Measurements from ENCODE around the gene KLF11.

Gene KLF11

DNA sequence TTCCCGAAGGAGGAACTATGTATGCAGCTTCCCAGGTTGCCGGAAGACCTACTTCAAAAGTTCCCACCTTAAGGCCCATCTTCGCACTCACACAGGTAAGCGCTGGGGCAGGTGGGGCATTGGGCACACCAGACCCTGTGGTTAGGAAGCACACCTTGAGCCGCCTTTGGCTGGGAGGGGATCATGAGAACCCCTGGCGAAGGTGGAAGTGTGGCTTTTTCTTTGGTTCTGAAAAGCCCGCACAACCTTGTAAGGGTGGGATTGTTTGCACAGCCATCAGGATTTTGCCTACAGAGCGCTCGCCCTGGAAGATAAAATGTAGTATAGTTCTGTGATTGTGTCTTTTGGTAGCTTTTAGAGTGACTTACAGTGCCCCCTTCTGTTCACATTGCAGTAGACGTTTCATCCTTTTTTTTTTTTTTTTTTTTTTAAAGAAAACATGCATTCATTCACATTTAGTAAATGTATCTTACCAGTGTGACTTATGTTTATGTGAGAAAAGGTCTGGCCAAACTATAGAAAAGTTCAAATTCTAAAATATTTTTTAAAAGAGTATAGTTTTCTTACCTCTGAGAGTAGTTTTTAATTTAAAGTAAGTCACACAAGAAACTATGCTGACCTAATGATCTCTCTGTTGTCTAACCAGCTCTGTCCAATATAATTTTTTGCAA lies 5.3 kb downstream of the KLF11 start:
- DNase-seq (ENCODE audit: insufficient read length, low spot score) (no peak), FAIRE-seq (peak; percentile 23)
- TF ChIP-seq TAF1 (IDR thresholded peaks at IDR 0.05; ENCODE audit: low read depth, low read length) (no peak), POLR2AphosphoS5 (IDR thresholded peaks at IDR 0.05; ENCODE audit: low read depth, low read length) (no peak), PAX5 (IDR thresholded peaks at IDR 0.05; ENCODE audit: insufficient read depth, low read length, severe bottlenecking) (no peak), POLR2A (IDR thresholded peaks at IDR 0.05; ENCODE audit: low read depth, low read length) (no peak), SPI1 (IDR thresholded peaks at IDR 0.05; ENCODE audit: low read depth, low read length) (no peak), POU2F2 (IDR thresholded peaks at IDR 0.05; ENCODE audit: low read depth, low read length) (no peak)

DNA sequence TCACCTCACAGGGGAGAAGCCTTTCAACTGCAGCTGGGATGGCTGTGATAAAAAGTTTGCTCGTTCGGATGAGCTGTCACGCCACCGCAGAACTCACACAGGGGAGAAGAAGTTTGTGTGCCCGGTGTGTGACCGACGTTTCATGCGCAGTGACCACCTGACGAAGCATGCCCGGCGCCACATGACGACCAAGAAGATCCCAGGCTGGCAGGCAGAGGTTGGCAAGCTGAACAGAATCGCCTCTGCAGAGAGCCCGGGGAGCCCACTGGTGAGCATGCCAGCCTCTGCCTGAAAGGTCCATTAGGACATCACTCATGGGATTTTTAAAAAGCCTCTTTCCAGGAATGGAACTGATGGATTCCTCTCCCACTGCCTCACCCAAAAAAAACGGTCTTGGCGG lies 8.9 kb downstream of the KLF11 start:
- TF ChIP-seq POLR2AphosphoS5 (IDR thresholded peaks at IDR 0.05; ENCODE audit: low read depth, low read length) = no peak
- TF ChIP-seq POU2F2 (IDR thresholded peaks at IDR 0.05; ENCODE audit: low read depth, low read length) = no peak
- no peak for TF ChIP-seq SPI1 (IDR thresholded peaks at IDR 0.05; ENCODE audit: low read depth, low read length)
- TF ChIP-seq POLR2A (IDR thresholded peaks at IDR 0.05; ENCODE audit: low read depth, low read length) = no peak
- no peak for TF ChIP-seq TAF1 (IDR thresholded peaks at IDR 0.05; ENCODE audit: low read depth, low read length)
- TF ChIP-seq PAX5 (IDR thresholded peaks at IDR 0.05; ENCODE audit: insufficient read depth, low read length, severe bottlenecking) = no peak
- DNase-seq (ENCODE audit: insufficient read length, low spot score) (no peak), FAIRE-seq (no peak)

DNA sequence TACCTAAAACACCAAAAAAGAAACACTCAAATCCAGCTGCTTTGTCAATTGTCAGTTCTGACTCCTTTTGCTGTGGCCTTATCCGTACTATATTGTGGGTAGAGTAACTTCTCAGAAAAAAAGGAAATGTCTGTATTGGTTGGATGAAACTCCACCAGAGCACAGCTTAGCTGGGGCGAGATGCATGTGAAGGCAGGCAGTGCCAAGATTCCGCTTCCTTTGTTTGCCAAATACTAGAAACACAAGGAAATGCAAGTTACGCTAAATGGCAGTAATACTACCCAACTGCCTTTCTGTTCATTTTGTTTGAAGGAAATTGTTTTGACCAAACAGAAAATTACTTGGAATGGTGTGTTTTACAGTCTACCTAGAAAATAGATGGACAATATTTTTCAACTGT lies 10.0 kb downstream of the KLF11 start:
- DNase-seq (ENCODE audit: insufficient read length, low spot score) (no peak), FAIRE-seq (no peak)
- TF ChIP-seq PAX5 (IDR thresholded peaks at IDR 0.05; ENCODE audit: insufficient read depth, low read length, severe bottlenecking) = no peak
- no peak for TF ChIP-seq POU2F2 (IDR thresholded peaks at IDR 0.05; ENCODE audit: low read depth, low read length)
- TF ChIP-seq POLR2AphosphoS5 (IDR thresholded peaks at IDR 0.05; ENCODE audit: low read depth, low read length) = no peak
- no peak for TF ChIP-seq SPI1 (IDR thresholded peaks at IDR 0.05; ENCODE audit: low read depth, low read length)
- no peak for TF ChIP-seq TAF1 (IDR thresholded peaks at IDR 0.05; ENCODE audit: low read depth, low read length)

DNA sequence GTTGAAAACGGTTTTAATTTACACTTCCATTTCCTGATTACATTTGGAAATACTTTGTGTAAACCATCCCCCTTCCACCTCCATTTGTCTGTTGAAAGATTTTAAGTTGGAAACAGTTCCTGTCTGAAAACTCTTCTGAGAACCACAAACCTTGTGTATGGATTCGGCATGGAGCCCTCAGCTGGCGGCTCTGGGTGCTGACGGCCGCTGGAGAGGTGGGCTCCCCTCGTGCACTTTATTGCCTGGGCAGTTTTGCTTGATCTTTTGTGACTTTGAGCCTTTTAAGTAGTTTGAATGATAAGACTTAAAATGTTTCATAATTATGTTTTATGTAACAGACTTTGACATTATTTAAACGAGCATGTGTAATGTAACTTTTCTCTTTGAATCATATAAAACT lies 11.1 kb downstream of the KLF11 start:
- no peak for DNase-seq (ENCODE audit: insufficient read length, low spot score)
- no peak for FAIRE-seq
- TF ChIP-seq TAF1 (IDR thresholded peaks at IDR 0.05; ENCODE audit: low read depth, low read length) = no peak
- TF ChIP-seq POU2F2 (IDR thresholded peaks at IDR 0.05; ENCODE audit: low read depth, low read length) = no peak
- no peak for TF ChIP-seq PAX5 (IDR thresholded peaks at IDR 0.05; ENCODE audit: insufficient read depth, low read length, severe bottlenecking)
- no peak for TF ChIP-seq POLR2A (IDR thresholded peaks at IDR 0.05; ENCODE audit: low read depth, low read length)
- no peak for TF ChIP-seq POLR2AphosphoS5 (IDR thresholded peaks at IDR 0.05; ENCODE audit: low read depth, low read length)
- no peak for TF ChIP-seq SPI1 (IDR thresholded peaks at IDR 0.05; ENCODE audit: low read depth, low read length)

DNA sequence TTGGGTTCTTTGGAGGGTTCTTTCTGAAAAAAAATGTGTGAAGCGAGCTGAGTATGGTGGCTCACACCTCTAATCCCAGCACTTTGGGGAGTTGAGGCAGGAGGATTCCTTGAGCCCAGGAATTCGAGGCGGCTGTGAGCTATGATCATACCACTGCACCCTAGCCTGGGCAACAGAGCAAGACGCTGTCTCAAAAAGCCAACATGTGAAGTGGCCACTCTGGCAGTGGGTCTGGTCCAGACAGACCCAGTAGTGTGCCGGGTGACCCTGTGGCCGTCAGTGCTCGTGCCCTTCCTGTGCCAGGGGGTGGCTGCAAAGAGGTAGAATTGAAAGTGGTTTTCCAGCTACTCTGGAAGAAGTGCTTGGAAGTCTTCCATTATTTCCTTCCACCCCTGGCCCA lies 11.6 kb downstream of the KLF11 start:
- TF ChIP-seq PAX5 (IDR thresholded peaks at IDR 0.05; ENCODE audit: insufficient read depth, low read length, severe bottlenecking) (no peak), SPI1 (IDR thresholded peaks at IDR 0.05; ENCODE audit: low read depth, low read length) (no peak)
- FAIRE-seq (no peak), DNase-seq (ENCODE audit: insufficient read length, low spot score) (no peak)

DNA sequence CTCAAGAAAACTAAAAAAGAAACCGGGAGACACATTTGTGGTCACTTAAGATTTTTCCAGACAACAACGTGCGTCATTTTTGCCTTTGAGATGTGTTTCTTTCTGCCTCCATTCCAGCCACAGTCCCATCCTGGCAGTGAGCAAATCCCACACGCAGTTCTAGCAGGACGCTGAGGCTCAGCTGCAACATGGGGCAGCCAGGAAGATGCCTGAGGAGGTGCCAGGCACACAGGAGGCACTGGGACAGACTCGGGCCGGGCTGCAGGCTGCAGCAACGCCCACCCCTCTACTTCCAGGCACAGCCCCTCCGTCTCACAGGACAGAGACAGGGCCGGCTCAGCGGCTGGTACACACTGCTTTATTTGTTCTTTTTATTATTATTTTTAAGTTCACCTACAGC lies 13.1 kb downstream of the KLF11 start:
- DNase-seq (ENCODE audit: insufficient read length, low spot score) (no peak), FAIRE-seq (no peak)
- no peak for TF ChIP-seq POU2F2 (IDR thresholded peaks at IDR 0.05; ENCODE audit: low read depth, low read length)
- no peak for TF ChIP-seq TAF1 (IDR thresholded peaks at IDR 0.05; ENCODE audit: low read depth, low read length)
- no peak for TF ChIP-seq PAX5 (IDR thresholded peaks at IDR 0.05; ENCODE audit: insufficient read depth, low read length, severe bottlenecking)
- no peak for TF ChIP-seq SPI1 (IDR thresholded peaks at IDR 0.05; ENCODE audit: low read depth, low read length)
- no peak for TF ChIP-seq POLR2A (IDR thresholded peaks at IDR 0.05; ENCODE audit: low read depth, low read length)
- no peak for TF ChIP-seq POLR2AphosphoS5 (IDR thresholded peaks at IDR 0.05; ENCODE audit: low read depth, low read length)

DNA sequence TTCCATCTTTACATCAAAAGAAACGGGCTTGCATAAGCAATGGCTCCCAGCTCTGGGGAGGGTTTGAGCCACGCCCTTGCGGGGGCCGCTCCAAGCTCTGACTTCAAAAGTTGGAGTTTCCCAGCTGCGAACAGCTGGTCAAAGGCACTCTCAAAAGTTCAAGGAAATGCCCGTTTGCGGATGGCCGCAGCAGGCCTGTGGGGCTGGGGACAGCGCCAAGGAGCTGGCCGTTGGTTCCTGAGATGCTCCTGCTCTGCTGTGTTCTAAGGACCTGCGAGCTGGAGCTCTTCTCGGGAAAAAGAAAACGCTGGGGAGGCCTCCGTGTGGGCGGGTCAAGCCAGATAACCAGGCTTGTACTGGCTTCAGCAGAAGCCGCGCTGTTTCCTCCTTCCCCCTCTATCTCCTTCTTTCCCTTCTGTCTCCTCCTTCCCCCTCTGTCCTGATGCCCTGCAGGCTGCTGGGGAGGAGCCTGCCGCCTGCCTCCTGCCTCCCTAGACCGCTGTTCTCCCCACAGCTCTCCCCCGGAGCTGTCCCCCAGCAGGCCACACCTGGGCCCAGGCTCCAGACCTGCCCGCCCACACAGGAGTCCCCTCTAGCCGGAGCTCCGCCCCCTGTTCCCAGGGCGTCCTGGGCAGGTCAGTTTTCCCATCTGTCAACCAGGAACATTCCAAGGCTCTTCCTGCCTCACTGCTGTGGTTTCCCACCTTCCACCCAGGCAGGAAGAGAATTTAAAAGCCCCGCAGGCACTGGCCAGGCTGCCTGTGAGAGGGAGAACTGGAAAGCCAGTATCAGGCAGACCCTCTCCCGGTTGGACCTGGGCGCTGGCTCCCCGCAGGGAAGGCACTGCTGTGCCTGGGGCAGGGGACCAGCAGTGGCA lies 14.1 kb downstream of the KLF11 start:
- DNase-seq (ENCODE audit: insufficient read length, low spot score) = no peak
- FAIRE-seq = no peak
- no peak for TF ChIP-seq POLR2AphosphoS5 (IDR thresholded peaks at IDR 0.05; ENCODE audit: low read depth, low read length)
- TF ChIP-seq PAX5 (IDR thresholded peaks at IDR 0.05; ENCODE audit: insufficient read depth, low read length, severe bottlenecking) = no peak
- TF ChIP-seq SPI1 (IDR thresholded peaks at IDR 0.05; ENCODE audit: low read depth, low read length) = no peak
- TF ChIP-seq TAF1 (IDR thresholded peaks at IDR 0.05; ENCODE audit: low read depth, low read length) = no peak
- no peak for TF ChIP-seq POU2F2 (IDR thresholded peaks at IDR 0.05; ENCODE audit: low read depth, low read length)
- TF ChIP-seq POLR2A (IDR thresholded peaks at IDR 0.05; ENCODE audit: low read depth, low read length) = no peak

DNA sequence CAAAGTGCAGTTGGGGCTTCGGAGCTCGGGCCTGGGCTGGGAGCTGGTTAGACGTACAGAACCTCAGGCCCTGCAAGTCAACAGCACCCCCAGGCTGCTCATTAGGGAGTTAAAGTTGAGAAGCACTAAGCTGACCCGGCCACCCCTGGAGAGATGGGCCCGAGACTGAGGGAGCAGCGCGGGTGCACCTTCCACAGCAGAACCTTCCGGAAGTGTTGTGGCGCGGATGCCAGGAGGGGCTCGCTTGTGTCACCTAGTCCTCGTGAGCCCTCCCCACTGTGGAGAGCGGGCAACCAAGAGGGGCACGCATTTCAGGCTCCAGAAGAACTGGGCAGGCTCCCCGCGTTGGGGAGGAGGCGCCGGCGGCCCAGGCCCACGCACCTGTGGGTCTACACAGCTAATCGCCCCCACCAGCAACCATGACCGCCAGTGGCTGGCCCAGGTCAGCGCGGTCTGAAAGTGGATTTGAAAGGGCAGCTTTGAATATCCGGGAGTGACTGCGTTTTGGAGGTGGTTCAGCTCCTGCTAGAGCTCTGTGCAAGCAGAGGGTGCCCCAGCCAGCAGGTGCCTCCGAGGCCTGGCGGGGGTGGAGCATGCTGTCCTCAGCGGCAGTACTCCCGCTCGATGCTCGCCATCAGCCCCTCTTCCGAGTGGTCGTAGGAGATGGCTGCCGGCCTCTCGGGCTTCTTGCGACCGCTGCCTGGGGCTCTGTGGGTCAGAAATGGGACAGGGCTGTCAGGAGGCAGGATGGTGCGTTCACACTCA lies 15.1 kb downstream of the KLF11 start:
- FAIRE-seq (no peak), DNase-seq (ENCODE audit: insufficient read length, low spot score) (no peak)
- TF ChIP-seq SPI1 (IDR thresholded peaks at IDR 0.05; ENCODE audit: low read depth, low read length) = no peak
- TF ChIP-seq POU2F2 (IDR thresholded peaks at IDR 0.05; ENCODE audit: low read depth, low read length) = no peak
- TF ChIP-seq TAF1 (IDR thresholded peaks at IDR 0.05; ENCODE audit: low read depth, low read length) = no peak
- no peak for TF ChIP-seq POLR2AphosphoS5 (IDR thresholded peaks at IDR 0.05; ENCODE audit: low read depth, low read length)
- no peak for TF ChIP-seq POLR2A (IDR thresholded peaks at IDR 0.05; ENCODE audit: low read depth, low read length)
- no peak for TF ChIP-seq PAX5 (IDR thresholded peaks at IDR 0.05; ENCODE audit: insufficient read depth, low read length, severe bottlenecking)

DNA sequence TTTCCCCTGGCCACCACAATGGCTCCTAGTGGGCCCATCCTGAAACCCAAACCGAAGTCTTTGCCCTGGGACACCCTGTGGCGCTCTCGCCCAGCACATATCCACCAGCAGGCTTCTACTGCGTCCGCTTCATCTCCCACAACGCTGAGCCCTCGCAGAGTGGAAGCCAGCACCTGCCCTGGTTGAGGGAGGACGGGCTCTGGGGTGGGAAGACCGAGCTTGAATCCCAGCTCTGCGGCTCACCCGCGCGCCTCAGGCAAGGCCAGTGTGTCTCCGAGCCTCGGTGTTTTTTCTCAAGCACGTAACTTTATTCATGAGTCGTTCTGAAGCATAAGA lies 15.6 kb downstream of the KLF11 start:
- FAIRE-seq (no peak), DNase-seq (ENCODE audit: insufficient read length, low spot score) (no peak)
- TF ChIP-seq POU2F2 (IDR thresholded peaks at IDR 0.05; ENCODE audit: low read depth, low read length) (no peak), SPI1 (IDR thresholded peaks at IDR 0.05; ENCODE audit: low read depth, low read length) (no peak), PAX5 (IDR thresholded peaks at IDR 0.05; ENCODE audit: insufficient read depth, low read length, severe bottlenecking) (no peak), TAF1 (IDR thresholded peaks at IDR 0.05; ENCODE audit: low read depth, low read length) (no peak), POLR2AphosphoS5 (IDR thresholded peaks at IDR 0.05; ENCODE audit: low read depth, low read length) (no peak), POLR2A (IDR thresholded peaks at IDR 0.05; ENCODE audit: low read depth, low read length) (no peak)

Data from GM12891 (cell line).